GM21529 (cell line): ENCODE results near the gene KDM4E.
A peak's percentile ranks its signal among the peaks of the same experiment; 100 is the strongest.
"Not testable (repeated sequence)": the region's sequence is repeated elsewhere in the genome, so short reads cannot be mapped to it uniquely, and the experiment has no call there.

ENCODE experiments used
- ATAC-seq: cut with Tn5 transposase; IDR thresholded peaks from one replicate; pipeline ENCODE4 v1.9.1; 2021; ENCODE audit not compliant: unreplicated experiment

KDM4E gene

DNA sequence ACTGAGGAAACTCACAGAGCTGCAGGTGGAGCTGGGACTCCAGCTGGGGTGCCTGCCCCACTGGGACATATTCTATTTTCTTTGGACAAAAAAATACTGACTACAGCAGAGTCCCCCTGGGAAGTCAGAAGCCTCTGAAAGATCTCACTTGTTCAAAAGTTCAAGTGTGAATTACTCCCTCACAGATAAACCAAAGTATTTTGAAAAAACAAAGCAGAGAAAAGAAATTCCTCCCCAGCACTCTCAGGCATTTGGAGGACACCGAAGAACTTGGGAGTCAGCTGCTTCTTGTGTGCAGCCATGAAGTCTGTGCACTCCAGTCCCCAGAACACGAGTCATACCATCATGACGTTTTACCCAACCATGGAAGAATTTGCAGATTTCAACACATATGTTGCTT lies 24.1 kb downstream of the KDM4E start, which contains the start of gene KDM4F:
Gene KDM4F, plus strand, starts transcription at position 301 of the 400 bp plus-strand sequence.
- not testable (repeated sequence) for ATAC-seq

DNA sequence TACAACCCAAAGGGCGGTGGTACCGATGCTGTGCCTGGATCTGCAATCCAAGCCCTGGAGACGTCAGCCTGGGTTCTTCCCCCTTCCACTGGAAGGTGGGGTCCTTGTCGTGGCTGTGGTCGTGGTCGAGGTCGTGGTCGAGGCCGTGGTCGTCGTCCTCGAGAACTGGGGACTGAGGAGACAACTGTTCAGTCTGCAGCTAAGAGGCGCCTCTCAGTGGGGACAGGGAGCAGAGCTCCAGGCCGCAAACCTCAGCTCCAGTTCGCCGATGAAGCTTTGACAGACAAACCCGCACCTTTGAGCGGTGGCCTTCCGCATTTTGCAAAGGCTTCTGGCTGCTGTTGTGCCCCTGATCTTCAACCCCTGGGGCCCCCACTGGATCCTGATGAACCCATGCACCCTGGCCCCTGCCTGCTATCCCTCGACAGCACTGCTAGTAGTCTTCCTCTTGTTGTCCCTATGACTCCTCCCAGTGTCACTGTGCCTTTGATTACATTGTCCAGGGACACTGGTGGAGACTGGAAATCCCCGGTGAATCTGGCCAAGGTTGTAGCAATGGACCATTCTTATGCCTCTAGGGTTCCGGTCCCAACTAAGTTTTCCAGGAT lies 25.6 kb downstream of the KDM4E start:
- ATAC-seq, result no peak

DNA sequence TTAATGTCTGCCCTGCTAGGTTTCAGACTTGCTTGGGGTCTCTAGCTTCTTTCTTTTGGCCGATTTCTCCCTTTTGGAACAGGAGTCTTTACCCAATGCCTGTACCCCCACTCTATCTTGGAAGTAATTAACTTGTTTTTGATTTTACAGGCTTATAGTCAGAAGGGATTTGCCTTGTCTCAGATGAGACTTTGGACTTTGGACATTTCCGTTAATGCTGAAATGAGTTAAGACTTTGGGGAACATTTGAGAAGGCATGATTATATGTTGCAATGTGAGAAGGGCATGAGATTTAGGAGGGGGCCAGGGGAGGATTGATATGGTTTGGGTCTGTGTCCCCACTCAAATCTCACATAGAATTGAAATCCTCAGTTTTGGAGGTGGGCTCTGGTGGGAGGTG lies 29.3 kb downstream of the KDM4E start:
- ATAC-seq, result no peak

DNA sequence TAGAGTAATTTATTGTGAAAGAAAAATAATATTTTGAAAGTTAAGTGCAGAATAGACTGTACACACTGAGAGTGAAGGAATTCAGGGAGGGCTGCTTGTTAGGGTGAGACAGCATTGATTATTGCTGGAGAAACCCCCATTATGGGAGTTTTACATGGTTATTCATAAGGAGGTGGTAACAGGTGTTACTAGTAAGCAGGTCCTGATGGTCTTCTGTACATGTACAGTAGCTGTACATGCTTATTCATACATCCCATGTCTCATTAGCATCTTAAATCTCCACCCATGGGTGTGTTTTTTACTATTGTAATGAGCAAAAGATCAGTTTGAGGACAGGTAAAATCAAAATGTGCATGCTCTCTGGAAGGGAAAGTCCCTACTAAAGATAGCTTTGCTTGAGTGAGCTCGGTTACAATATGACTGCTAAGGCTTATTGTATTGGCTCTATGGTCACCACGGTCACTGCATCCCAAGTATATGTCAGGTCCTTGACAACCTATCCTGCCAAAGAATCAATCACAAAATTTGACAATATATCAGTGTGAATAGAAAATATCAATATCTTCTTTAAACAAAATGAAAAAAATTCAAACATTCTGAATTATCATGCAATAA lies 30.3 kb downstream of the KDM4E start:
- ATAC-seq, result peak; percentile 98

DNA sequence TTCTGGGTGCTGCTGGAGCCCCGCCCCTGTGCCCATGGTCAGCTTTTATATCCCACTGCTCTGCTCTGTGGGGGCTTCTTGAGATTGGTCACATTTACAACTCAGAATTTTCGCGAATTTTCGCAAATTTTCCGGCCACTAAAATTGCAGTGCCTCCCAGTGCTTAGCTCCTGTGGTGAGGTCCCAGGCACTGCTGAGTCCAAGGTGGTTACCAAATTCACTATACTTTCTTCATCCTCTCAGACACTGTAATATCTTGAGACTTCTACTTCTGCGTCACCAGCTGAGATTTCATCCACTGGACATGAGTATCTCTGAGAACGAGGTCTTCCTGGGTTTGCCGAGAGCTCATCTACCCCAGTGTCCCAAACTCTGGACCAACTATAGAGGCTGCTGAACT lies 32.9 kb downstream of the KDM4E start:
- ATAC-seq, result no peak

DNA sequence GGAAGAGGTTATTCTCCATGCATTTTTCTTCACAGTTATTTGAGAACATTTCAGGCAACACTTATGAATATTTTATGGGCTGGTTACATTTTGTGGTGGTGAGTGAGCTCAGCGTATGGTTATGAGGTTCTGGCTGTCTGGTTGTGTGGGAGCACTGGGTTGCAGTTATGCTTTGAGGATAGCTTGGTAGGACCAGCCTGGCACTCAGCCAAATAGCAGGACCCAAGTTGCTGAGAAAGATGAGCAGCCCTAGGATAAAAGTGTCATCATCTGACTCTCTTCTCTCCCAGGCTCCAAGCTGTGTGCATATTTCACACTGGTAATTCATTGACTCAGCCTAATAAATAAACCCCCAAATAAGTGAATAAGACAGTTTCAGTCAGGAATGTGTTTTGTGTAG lies 33.6 kb downstream of the KDM4E start:
- ATAC-seq, result no peak

DNA sequence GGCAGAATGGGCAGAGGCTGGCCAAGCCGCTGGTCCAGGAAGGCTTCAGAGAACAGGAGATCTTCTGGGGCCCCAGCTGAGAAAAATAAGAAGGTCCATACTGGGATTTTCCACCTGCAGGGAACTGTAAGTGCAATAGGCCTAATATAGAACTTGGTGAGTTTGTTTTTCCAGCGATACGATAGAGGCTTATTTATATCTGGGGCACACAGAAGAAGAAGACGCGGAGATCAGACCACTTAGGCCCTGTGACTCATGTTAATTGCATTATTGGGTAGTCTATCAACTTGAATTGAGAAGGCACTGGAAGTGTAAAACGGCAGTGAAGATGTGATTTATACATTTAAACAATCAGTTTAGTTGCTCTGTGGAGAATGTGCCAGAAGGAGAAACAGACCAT lies 34.0 kb downstream of the KDM4E start:
- ATAC-seq, result no peak

DNA sequence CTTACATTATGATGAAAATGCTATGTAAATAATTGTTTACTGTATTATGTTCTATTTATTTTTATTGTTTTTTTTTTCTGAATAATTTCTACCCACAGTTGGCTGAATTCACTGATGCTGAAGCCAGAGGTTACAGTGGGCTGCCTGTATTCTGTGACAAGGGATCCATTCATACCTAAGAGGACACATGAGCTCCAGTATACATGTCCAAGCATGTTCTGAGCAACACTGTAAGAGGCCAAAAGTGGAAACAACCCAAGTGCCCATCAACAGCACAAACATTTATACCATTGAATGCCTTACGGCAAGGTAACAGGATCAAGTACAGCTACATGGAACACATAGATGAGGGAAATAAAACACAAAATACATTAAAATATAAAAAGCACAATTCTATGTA lies 40.3 kb downstream of the KDM4E start:
- ATAC-seq, result no peak

DNA sequence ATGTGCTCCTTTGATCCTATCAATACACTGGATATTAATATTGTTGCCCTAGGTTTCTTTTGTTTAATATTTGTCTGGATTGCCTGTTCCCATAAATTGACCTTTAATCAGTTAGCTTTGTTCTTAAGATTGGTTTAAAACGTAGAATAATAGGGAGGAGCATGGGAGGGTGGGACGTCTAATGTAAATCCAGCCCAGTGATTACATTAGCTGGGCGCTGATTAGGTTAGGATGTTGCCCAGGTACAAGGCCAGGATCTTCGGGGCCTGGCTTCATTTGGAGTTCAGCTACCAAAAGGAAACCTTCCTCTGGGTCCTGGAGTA lies 41.6 kb downstream of the KDM4E start, which contains the start of gene SRSF8:
Gene SRSF8, plus strand, starts transcription at position 204 of the 323 bp plus-strand sequence. CDS start 308 bp downstream, outside the sequence.
- ATAC-seq, result peak; percentile 42

DNA sequence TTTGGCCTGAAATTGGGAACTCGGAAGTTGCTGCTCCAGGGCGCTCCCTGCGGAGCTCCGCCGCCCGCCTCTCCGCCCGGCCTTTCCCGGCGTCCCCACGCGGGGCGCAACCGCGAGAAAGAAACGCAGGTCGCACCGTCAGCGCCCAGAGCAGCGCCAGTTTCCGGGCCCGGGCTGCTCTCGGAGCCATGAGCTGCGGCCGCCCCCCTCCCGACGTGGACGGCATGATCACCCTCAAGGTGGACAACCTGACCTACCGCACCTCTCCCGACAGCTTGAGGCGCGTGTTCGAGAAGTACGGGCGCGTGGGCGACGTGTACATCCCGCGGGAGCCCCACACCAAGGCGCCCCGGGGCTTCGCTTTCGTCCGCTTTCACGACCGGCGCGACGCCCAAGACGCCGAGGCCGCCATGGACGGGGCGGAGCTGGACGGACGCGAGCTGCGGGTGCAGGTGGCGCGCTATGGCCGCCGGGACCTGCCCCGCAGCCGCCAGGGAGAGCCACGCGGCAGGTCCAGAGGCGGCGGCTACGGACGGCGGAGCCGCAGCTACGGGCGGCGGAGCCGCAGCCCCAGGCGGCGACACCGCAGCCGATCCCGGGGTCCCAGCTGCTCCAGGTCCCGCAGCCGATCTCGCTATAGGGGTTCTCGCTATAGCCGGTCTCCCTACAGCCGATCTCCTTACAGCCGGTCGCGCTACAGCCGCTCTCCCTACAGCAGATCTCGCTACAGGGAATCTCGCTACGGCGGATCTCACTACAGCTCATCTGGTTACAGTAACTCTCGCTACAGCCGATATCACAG lies 42.2 kb downstream of the KDM4E start:
- peak; percentile 65 for ATAC-seq

DNA sequence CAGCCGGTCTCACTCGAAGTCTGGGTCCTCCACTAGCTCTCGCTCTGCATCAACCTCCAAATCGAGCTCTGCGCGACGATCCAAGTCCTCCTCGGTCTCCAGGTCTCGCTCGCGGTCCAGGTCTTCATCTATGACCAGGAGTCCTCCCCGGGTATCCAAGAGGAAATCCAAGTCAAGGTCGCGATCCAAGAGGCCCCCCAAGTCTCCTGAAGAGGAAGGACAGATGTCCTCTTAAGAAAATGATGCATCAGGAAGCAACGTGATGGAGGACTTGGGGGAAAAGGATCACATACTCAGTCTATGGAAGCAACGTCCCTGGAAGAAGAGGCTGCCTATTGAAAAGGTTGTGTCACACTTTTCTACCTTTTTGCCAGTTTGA lies 42.8 kb downstream of the KDM4E start:
- no peak for ATAC-seq

DNA sequence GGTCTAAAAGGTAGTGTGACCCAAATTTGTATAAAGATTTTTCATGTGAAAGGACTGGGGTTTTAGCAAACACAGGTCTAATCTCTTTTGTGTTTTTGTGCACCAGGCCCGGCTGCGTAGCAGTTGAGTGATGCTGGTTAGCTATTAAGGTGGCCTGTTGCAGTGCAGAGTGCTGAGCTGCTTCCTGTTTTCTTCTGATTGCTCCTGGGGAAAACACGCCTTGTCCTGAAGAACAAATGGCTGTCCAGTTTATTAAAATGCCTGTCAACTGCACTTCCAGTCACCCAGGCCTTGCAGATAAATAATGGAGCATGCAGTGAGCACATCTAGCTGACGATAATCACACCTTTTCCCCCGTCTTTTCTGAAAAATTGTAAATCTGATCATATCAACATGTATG lies 43.5 kb downstream of the KDM4E start:
- peak; percentile 70 for ATAC-seq

DNA sequence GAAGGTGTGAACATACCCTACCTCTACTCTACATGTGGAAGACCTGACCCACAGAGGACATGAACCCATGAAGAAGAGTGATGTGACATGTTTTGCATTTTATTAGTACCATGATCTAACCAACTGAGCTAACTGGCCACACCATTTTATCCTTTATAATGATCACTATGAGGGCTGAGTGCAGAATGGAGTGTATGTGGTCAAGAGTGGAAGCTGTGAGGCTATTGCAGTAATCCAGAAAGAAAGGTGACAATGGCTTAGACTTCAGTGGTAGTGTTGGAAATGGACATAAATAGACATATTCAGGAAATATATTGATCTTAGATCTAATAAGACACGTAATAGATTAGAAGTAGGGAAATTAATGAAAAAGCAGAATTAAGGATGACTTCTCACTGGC lies 45.4 kb downstream of the KDM4E start:
- no peak for ATAC-seq

DNA sequence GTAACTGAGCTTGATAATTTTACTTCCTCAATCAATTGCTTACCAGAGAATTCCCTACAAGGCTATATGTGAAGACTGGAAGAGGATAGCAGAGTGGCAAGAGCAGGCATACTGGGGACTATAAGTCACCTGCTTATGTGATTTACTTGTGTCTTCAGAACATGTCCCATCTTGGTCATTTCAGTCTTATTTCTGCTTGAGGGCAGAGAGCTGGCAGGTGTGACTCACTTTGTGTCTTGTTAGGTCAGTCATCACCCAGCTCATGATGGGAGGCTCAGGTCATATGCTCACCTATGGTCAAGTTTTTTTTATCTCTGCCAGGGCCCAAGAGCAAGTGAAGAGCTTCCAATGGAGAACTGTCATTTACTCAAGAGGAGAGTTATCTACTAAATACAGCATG lies 47.9 kb downstream of the KDM4E start:
- no peak for ATAC-seq

DNA sequence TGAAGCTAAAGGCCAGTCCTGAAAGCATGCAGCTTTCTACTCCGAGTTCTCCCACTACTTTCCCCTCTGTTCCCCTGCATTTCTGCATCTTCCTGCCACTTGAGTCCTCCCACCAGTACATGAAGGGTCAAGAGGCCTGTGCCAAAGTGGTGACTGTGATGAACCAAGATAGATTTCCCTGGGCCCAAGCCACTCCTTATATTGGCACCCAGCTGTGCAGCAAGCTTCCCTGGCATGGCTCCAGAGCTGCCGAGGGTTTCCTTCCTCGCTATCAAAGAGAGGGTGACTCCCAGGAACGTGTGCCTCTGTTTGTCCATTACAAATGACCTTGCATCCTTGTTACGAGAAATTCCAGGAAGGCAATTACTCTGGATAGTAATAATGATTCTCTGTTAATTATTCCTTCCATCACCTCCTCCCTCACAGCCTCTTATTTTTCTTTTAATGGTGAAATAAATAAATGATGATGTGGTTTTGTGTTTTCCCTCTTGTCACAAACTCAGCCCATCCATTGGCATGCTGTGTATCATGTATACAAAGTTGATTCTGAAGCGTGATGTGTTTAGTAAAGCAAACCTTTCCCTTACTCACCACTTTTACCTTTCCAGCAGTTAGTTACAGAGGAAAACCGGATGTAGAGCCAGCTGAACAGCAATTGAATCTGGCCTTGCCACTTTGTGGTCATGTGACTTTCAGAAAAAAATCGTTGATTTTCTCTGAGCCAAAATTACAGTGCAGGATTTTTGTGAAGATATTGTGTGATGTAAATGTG lies 49.9 kb downstream of the KDM4E start:
- ATAC-seq, result no peak

DNA sequence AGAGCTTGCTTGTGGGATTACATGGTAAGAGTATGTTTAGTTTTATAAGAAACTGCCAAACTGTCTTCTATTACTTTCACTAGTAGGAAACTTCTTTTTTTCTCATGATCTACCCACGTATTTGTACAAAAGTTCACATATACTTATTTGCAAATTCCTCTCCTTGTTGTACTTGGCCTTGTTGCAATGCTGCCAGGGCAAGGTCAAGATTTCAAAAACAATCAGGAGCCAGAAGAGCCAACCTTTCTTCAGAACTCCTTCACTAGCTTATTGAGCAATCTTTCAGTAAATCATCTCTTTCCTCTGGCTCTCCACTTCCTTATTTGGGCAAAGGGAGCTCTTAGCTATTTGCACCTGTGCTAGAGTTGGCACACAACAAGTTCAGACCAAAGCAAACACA lies 51.4 kb downstream of the KDM4E start:
- peak; percentile 66 for ATAC-seq

DNA sequence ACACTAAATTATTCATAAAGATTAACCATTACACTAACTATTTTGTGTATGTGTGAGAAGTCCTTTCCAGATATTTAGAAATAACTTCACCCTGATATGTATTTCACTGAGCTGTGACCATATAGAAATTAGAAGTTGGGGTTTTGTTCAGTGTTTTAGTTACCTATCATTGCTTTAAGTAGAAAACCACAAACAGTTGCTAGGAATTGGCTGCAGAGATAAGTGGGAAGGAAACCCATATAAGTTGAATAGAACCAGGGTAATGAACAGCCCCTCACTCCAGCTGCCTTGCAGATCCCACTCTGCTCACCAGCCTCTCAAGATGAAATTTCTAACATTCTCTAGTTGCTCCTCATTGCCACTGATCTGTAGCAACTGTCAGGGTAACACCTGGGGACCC lies 51.9 kb downstream of the KDM4E start:
- ATAC-seq, result no peak
